ENCODE results near the gene VTA1.

VTA1 gene

DNA sequence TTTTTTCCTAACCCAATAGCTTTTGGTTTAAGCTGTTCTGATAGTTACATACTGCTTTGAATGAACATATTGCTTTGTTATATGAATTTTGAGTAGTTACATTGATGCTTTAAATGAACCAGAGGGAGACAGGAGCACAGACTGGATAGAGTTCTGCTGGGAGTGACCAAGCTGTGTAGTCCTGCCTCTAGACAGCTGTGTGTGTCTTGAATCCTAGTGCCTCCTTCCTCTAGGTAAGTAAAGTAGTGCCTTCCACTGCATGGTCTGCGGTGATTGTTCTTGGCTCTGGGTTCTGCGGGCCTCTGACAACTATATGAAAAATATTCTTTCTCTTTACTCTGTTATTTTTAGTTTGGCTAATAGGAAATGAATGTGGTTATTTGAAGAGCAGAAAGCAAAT is 108.7 kb downstream of the VTA1 start:
- no peak for DNase-seq (ENCODE audit: extremely low spot score)

DNA sequence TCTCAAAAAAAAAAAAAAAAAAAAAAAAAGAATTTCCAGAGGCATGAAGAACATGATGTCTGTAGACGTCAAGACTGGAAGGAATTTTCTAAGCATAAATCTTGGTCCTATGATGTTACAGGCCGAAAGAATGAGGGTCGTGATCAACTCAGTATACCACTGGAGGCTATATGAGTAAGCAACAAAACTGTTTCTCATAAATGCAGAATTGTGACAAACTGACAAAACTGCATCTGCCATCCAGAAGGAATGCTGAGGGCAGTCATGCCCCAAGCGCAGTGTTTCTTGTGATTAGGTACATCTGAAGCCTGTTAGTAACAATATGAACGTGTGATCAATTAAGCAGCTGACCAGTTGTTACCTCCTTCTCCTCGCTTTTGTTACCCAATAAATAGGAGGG is 111.2 kb downstream of the VTA1 start:
- TF ChIP-seq, protein P1, sequence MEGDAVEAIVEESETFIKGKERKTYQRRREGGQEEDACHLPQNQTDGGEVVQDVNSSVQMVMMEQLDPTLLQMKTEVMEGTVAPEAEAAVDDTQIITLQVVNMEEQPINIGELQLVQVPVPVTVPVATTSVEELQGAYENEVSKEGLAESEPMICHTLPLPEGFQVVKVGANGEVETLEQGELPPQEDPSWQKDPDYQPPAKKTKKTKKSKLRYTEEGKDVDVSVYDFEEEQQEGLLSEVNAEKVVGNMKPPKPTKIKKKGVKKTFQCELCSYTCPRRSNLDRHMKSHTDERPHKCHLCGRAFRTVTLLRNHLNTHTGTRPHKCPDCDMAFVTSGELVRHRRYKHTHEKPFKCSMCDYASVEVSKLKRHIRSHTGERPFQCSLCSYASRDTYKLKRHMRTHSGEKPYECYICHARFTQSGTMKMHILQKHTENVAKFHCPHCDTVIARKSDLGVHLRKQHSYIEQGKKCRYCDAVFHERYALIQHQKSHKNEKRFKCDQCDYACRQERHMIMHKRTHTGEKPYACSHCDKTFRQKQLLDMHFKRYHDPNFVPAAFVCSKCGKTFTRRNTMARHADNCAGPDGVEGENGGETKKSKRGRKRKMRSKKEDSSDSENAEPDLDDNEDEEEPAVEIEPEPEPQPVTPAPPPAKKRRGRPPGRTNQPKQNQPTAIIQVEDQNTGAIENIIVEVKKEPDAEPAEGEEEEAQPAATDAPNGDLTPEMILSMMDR (IDR thresholded peaks at IDR 0.05; ENCODE audit: control extremely low read depth, extremely low read depth, low read depth, missing control alignments): no peak
- ChIA-PET CTCF (no interaction called here), POLR2A (no interaction called here)
- no peak for DNase-seq (ENCODE audit: extremely low spot score)

More for the DNA sequence above, 108.7 kb downstream of the VTA1 start:
- POLR2A ChIA-PET: no interaction called here
- TF ChIP-seq, protein P1 (IDR thresholded peaks at IDR 0.05; ENCODE audit: control extremely low read depth, extremely low read depth, low read depth, missing control alignments): no peak
- CTCF ChIA-PET: interaction anchor here (1.4 to 1.5 kb wide), 3 partner anchors 13 to 139 kb away, joined by 3 to 6 read pairs (median 3); no protein-coding TSS in a partner anchor

DNA sequence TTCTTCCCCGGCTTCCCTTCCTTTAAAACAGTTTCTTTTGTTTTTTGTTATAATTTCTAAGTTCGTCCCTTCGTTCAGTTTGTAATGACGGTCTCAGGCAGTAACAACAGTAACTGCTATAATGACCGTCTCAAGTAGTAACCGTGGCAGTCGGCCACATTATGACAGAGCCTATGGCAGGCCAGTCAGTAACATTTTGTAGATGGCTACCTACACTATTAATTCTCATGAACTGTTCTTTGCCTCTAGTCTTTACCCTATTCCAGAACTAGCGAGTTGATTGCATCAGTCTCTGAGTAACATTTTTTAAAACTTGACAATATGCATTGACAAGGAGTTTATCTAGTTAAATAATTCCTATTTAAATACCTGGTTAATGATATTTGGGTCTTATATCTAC is 111.7 kb downstream of the VTA1 start:
- DNase-seq (ENCODE audit: extremely low spot score): no peak
- TF ChIP-seq, protein P1 (IDR thresholded peaks at IDR 0.05; ENCODE audit: control extremely low read depth, extremely low read depth, low read depth, missing control alignments): no peak
- CTCF ChIA-PET: no interaction called here

DNA sequence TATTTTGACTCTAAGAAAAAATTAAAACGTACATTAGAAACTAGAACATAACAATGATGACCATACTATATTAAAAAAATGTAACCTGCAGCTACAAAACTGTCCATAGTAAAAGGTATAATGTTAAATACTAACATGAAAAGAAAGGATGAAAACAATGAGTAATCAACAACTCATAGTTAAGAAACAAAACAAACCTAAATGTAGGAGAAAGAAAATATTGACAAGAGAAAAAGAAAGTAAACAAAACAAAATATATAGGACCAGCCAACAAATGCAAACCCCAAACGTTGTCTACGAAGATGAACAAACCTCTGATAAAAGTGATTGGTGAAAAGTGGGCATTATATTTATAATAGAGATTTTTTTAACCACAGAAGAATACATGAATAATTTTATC is 113.7 kb downstream of the VTA1 start:
- no peak for DNase-seq (ENCODE audit: extremely low spot score)
- POLR2A ChIA-PET: no interaction called here
- CTCF ChIA-PET: no interaction called here
- TF ChIP-seq, protein P1 (IDR thresholded peaks at IDR 0.05; ENCODE audit: control extremely low read depth, extremely low read depth, low read depth, missing control alignments): no peak

More for the DNA sequence above, 111.7 kb downstream of the VTA1 start:
- POLR2A ChIA-PET: no interaction called here

DNA sequence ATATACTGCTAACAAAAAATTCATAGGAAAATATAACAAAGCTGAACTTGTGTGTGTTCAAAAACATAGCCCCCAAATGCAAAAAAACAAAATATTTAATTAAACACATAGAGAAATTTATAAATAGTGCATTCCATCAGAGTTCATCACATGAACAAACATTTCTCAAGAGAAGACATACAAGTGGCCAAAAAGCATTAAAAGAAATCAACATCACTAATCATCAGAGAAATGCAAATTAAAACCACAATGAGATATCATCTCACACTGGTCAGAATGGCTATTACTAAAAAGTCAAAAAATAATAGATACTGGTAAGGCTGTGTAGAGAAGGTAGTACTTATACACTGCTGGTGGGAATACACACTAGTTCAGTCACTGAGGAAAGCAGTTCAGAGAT is 115.2 kb downstream of the VTA1 start:
- POLR2A ChIA-PET: no interaction called here
- TF ChIP-seq, protein P1 (IDR thresholded peaks at IDR 0.05; ENCODE audit: control extremely low read depth, extremely low read depth, low read depth, missing control alignments): no peak
- CTCF ChIA-PET: no interaction called here
- DNase-seq (ENCODE audit: extremely low spot score): no peak

DNA sequence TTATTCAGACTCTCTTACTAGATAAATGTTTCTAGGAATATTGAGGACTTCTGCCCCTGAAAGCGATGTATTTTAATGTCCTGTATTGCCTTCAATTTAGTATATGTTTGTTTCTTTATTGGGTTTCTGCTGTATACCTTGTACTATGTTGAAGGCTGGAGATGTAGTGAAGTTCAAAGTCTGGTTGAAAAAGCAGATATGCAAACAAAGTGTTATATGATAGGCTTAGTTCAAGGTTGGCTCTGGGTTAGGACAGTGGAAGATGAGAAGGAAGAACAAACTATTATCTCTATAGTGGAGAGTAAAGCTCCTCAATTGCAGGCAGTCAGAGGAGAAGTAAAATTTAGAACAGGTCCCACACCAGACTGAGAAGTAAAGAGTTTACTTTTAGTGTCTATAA is 118.4 kb downstream of the VTA1 start:
- POLR2A ChIA-PET: no interaction called here
- no peak for DNase-seq (ENCODE audit: extremely low spot score)
- CTCF ChIA-PET: interaction anchor here (1.0 kb wide), 1 partner anchor 8 kb away, joined by 3 read pairs; no protein-coding TSS in a partner anchor
- TF ChIP-seq, protein P1 (IDR thresholded peaks at IDR 0.05; ENCODE audit: control extremely low read depth, extremely low read depth, low read depth, missing control alignments): no peak

DNA sequence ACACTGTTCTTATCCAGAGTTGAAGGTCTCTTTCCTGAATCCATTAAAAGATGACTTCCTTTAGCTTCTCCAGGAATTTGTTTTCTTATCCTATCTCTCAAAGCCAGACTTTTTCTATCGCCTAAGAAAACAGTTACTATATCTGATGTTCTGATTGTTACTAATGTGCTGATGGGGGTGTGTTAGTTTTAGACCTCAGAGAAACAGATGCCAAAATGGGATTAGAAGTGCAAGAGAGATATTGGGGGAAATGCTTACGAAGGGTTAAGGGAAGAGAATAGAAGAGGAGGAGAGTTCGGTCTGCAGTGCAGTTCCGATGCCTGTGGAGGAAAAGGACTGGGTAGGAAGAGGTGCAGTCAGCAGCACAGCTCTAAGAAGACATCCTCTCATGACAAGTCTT is 119.0 kb downstream of the VTA1 start:
- DNase-seq (ENCODE audit: extremely low spot score): no peak
- TF ChIP-seq, protein P1 (IDR thresholded peaks at IDR 0.05; ENCODE audit: control extremely low read depth, extremely low read depth, low read depth, missing control alignments): no peak
- CTCF ChIA-PET: no interaction called here
- POLR2A ChIA-PET: no interaction called here

All from GM10248 (cell line).